Activated B cell treated with CpG ODN at 0.5 μM for 24 hours (primary cell): ENCODE measurements around the gene SQSTM1. TPM values are rescaled to one million over a fixed set of nuclear protein-coding genes. Genes with fewer than 3 reads are reported as not detected.

Experiments used
- ATAC-seq: fragments of 200-7000 bp; cut with Tn5 transposase; one replicate; pipeline ENCODE4 v1.10.0; 2021; ENCODE audit warnings: low read depth, mild to moderate bottlenecking, moderate library complexity
- CTCF ChIA-PET: fragments of 350-600 bp; sonication (Branson Sonifier 250); formaldehyde crosslinking; loops from one replicate; lab custom pipeline; 2021; ENCODE audit warnings: antibody characterized with exemption; lab: Charles Lee
- POLR2A ChIA-PET: fragments of 350-600 bp; sonication (Branson Sonifier 250); formaldehyde crosslinking; loops from one replicate; lab custom pipeline; 2021; ENCODE audit warnings: antibody characterized with exemption; lab: Charles Lee
- DNase-seq: peaks from one replicate; pipeline ENCODE4 v3.0.0; 2022
- H3K27ac Mint-ChIP-seq: one replicate; pipeline ENCODE4 v1.8.0; 2020; ENCODE audit warnings: mixed read lengths
- H3K27me3 Mint-ChIP-seq: one replicate; pipeline ENCODE4 v1.8.0; 2021; ENCODE audit warnings: mixed read lengths
- H3K36me3 Mint-ChIP-seq: one replicate; pipeline ENCODE4 v1.8.0; 2021; ENCODE audit warnings: low read depth, mixed read lengths
- H3K4me1 Mint-ChIP-seq: one replicate; pipeline ENCODE4 v1.8.0; 2021; ENCODE audit warnings: mixed read lengths
- H3K4me3 Mint-ChIP-seq: one replicate; pipeline ENCODE4 v1.8.0; 2020; ENCODE audit warnings: mild to moderate bottlenecking, mixed read lengths
- H3K9me3 Mint-ChIP-seq: one replicate; pipeline ENCODE4 v1.8.0; 2020; ENCODE audit warnings: mixed read lengths
- intact Hi-C: fragments of 100-400 bp; cut with micrococcal nuclease; formaldehyde crosslinking; loops from one replicate; pipeline ENCODE4 v1.15.1; 2024
- total RNA-seq: library from RNA; stranded (reverse); gene quantifications from 2 replicates; pipeline ENCODE4 v1.2.3, GENCODE V29; 2022
- TF ChIP-seq, protein P1 (sequence below): fragments of 200-600 bp; IDR thresholded peaks from one replicate; pipeline ENCODE4 v1.8.0; 2022; ENCODE audit warnings: antibody characterized with exemption, mild to moderate bottlenecking

The SQSTM1 gene
- total RNA-seq, 1 donor from 2014 or later: 243 TPM

DNA sequence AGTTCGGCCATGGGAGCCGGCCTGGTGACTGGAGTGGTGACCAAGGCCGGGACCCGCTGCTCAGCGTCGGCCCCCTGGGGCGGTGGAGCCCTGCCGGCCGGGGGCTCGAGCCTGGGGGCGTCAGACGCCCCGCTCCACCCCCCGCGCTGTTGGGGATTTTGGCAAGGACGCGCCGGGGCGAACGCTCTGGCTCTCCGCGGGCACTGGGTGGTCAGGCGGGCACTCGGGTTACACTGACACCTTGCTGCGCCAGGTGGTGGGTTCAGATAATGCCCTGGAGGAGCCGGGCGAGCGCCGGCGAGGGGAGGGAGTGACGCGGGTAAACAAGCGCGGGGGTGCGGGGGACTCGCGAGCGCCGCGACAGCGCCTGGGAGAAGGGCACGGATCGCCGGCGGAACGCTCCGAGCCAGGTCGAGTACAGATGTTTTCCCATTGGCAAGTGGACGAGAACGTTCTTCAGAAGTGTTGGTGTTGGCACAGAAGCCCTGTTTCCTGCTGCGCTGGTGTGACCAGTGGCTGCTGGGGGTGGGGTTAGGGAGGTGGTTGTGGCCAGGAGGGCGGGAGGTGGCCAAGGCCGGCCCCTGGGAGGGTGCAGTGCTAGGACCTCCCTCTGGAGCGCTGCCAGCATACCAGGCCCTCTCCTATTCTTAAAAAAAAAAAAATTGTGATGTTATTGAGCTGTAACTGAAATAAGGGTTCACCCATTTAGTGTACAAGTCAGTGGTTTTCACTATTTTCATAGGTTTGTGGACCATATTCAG is 773 bp downstream of the SQSTM1 start:
- H3K9me3 Mint-ChIP-seq: no peaks in the 10 kb centered on the region
- peak overlapping the region; percentile 92 for H3K27ac Mint-ChIP-seq
- TF ChIP-seq, protein P1, sequence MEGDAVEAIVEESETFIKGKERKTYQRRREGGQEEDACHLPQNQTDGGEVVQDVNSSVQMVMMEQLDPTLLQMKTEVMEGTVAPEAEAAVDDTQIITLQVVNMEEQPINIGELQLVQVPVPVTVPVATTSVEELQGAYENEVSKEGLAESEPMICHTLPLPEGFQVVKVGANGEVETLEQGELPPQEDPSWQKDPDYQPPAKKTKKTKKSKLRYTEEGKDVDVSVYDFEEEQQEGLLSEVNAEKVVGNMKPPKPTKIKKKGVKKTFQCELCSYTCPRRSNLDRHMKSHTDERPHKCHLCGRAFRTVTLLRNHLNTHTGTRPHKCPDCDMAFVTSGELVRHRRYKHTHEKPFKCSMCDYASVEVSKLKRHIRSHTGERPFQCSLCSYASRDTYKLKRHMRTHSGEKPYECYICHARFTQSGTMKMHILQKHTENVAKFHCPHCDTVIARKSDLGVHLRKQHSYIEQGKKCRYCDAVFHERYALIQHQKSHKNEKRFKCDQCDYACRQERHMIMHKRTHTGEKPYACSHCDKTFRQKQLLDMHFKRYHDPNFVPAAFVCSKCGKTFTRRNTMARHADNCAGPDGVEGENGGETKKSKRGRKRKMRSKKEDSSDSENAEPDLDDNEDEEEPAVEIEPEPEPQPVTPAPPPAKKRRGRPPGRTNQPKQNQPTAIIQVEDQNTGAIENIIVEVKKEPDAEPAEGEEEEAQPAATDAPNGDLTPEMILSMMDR: no peak
- CTCF ChIA-PET: interaction anchor here (0.5 to 2.5 kb wide), 3 partner anchors 19 to 35 kb away, joined by 3 to 16 read pairs (median 6); no protein-coding TSS in a partner anchor
- H3K4me1 Mint-ChIP-seq: peaks cover 62% of the 10 kb centered on the region
- peak; percentile 75 for DNase-seq
- POLR2A ChIA-PET: interaction anchor here (0.6 to 5.2 kb wide), 26 partner anchors 9 to 1009 kb away, joined by 3 to 58 read pairs (median 4); partner anchors contain the start of genes HNRNPH1, MAML1, MGAT4B and MRNIP
- ATAC-seq: peak; percentile 52
- H3K36me3 Mint-ChIP-seq: peaks cover 48% of the 10 kb centered on the region
- intact Hi-C loops: loop anchor here (1.0 to 5.0 kb wide), 7 partner anchors 15 to 199 kb away; partner anchors contain the start of genes CANX, HNRNPH1, MRNIP and TBC1D9B
- no peaks in the 10 kb centered on the region for H3K27me3 Mint-ChIP-seq
- peak overlapping the region; percentile 96 for H3K4me3 Mint-ChIP-seq

DNA sequence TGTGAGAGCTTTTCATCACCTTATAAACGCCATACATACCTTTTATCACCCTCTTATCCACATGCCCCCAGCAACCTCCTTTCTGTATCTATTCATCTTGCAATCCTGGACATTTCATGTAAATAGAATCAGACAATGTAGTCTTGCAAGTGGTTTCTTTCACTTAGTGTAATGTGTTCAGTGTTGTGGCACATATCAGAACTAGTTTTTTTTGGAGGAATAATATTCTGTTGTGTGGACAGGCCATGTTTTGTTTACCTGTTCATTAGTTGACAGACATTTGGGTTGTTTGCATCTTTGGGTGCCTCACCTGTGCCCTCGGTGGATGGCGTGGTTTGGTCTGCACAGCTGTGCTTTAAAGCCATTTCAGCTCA is 1.3 kb downstream of the SQSTM1 start:
- Mint-ChIP-seq H3K27ac (peak overlapping the region; percentile 92), H3K4me1 (peaks cover 64% of the 10 kb centered on the region), H3K27me3 (no peaks in the 10 kb centered on the region), H3K4me3 (peak overlapping the region; percentile 96), H3K9me3 (no peaks in the 10 kb centered on the region), H3K36me3 (peaks cover 53% of the 10 kb centered on the region)
- ATAC-seq (no peak), DNase-seq (no peak)
- POLR2A ChIA-PET: interaction anchor here (0.6 to 2.0 kb wide), 12 partner anchors 9 to 140 kb away, joined by 3 to 7 read pairs (median 3); partner anchors contain the start of gene MRNIP
- TF ChIP-seq, protein P1: no peak
- intact Hi-C loops: loop anchor here (5.0 kb wide), 1 partner anchor 85 kb away; the partner anchor contains the start of gene TBC1D9B
- CTCF ChIA-PET: interaction anchor here (0.5 to 1.7 kb wide), 2 partner anchors 20 to 36 kb away, joined by 3 to 6 read pairs; no protein-coding TSS in a partner anchor

DNA sequence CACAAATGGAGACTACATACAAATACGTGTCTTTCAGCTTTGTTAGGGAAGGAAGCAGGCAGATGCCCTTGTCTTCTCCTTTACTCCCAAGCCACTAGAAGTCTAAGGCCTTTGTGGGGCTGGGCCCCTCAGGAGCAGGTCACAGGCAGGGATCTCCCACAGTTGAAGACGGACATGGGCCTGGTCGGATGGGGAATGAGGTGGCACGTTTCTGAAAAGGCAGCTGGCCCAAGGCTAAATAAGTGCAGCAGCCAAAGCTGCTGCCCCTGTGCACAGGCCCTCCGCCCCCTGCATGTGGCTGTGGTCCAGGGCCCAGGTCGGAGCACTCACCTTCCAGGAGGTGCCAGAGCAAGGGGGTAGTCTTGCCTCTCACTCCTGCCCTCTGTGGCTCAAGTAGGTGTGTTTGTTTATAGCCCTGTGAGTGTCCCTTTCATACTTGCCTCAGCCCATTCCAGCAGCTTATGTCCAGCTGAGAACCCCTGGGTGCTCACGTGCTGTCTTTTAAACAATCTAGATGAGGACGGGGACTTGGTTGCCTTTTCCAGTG is 1.8 kb downstream of the SQSTM1 start:
- Mint-ChIP-seq H3K27me3 (no peaks in the 10 kb centered on the region), H3K4me3 (peak overlapping the region; percentile 96), H3K36me3 (peaks cover 57% of the 10 kb centered on the region), H3K27ac (peak overlapping the region; percentile 92), H3K4me1 (peaks cover 64% of the 10 kb centered on the region), H3K9me3 (no peaks in the 10 kb centered on the region)
- CTCF ChIA-PET: interaction anchor here (0.5 to 1.7 kb wide), 2 partner anchors 20 to 36 kb away, joined by 3 to 6 read pairs; no protein-coding TSS in a partner anchor
- POLR2A ChIA-PET: interaction anchor here (0.6 to 2.0 kb wide), 13 partner anchors 10 to 140 kb away, joined by 3 to 7 read pairs (median 3); partner anchors contain the start of gene MRNIP
- no peak for ATAC-seq
- intact Hi-C loops: loop anchor here (5.0 kb wide), 1 partner anchor 85 kb away; the partner anchor contains the start of gene TBC1D9B
- DNase-seq: no peak
- TF ChIP-seq, protein P1: no peak

DNA sequence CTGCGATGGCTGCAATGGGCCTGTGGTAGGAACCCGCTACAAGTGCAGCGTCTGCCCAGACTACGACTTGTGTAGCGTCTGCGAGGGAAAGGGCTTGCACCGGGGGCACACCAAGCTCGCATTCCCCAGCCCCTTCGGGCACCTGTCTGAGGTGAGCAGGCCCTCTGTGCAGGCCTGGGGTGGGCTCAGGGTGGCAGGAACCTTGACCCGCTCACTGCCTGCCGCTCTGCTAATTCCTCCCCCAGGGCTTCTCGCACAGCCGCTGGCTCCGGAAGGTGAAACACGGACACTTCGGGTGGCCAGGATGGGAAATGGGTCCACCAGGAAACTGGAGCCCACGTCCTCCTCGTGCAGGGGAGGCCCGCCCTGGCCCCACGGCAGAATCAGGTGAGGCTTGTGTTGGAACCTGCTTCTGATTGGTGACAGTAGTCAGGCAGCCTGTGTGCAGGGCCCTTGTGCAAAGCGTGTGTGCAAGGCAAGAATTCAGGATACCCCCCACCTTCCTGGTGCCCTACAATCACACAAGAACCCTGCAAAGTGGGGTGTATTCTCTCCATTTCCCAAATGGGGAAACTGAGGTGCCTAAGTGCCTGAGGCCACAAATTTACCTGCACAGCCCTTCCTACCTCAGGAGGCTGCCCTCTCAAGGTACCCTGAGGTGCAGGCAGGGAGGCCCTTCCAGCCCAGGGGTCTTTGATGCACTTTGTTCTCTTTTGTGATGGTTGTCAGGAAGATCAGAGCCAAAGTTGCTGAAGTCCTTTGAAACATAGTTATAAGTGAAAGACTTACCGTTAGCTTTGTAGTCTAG is 3.4 kb downstream of the SQSTM1 start:
- H3K36me3 Mint-ChIP-seq: peaks cover 73% of the 10 kb centered on the region
- TF ChIP-seq, protein P1: no peak
- CTCF ChIA-PET: no interaction called here
- intact Hi-C loops: loop anchor here (5.0 kb wide), 1 partner anchor 83 kb away; the partner anchor contains the start of gene TBC1D9B
- DNase-seq (no peak), ATAC-seq (no peak)
- H3K4me3 Mint-ChIP-seq: no peak overlapping the region
- H3K4me1 Mint-ChIP-seq: peaks cover 59% of the 10 kb centered on the region
- H3K27ac Mint-ChIP-seq: no peak overlapping the region
- no peaks in the 10 kb centered on the region for H3K9me3 Mint-ChIP-seq
- POLR2A ChIA-PET: no interaction called here
- H3K27me3 Mint-ChIP-seq: no peaks in the 10 kb centered on the region
